GM10266 (cell line): ENCODE data around the gene SPACA9.

Experiments
- DNase-seq: peaks from one replicate; pipeline ENCODE4 v3.0.0; 2012; ENCODE audit errors: extremely low spot score
- TF ChIP-seq, protein P1 (sequence below): IDR thresholded peaks from 2 replicates; pipeline ENCODE4 v1.5.1; 2012; ENCODE audit warnings: mild to moderate bottlenecking, low read depth; ENCODE audit not compliant: control insufficient read depth, insufficient read depth; ENCODE audit errors: missing control alignments

SPACA9 gene

GRCh38 chr9:132903574-132904492, 25.1 kb downstream of the SPACA9 start:
- no peak for DNase-seq

DNA sequence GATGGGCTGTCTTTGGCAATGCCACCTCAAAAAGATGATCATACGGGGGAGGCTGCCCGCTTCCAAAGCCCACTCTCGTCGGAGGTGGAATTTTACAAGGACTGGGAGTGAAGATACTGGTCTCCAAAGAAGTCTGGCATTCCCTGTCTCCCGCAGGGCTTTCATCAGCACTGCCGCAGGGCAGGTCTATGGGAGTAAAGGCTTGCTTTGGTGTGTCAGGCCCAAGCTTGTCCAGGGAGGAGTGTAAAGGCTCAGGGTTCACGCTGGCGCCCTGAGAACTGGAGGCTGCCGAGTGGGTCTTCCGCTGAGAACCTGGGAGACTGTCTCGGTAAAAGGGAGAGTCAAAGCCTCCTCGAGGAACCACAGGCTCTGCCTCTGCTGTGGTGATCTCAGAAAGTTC, 27.0 kb downstream of the SPACA9 start:
- no peak for DNase-seq
- TF ChIP-seq, protein P1, sequence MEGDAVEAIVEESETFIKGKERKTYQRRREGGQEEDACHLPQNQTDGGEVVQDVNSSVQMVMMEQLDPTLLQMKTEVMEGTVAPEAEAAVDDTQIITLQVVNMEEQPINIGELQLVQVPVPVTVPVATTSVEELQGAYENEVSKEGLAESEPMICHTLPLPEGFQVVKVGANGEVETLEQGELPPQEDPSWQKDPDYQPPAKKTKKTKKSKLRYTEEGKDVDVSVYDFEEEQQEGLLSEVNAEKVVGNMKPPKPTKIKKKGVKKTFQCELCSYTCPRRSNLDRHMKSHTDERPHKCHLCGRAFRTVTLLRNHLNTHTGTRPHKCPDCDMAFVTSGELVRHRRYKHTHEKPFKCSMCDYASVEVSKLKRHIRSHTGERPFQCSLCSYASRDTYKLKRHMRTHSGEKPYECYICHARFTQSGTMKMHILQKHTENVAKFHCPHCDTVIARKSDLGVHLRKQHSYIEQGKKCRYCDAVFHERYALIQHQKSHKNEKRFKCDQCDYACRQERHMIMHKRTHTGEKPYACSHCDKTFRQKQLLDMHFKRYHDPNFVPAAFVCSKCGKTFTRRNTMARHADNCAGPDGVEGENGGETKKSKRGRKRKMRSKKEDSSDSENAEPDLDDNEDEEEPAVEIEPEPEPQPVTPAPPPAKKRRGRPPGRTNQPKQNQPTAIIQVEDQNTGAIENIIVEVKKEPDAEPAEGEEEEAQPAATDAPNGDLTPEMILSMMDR = no peak

More at GRCh38 chr9:132903574-132904492, 25.1 kb downstream of the SPACA9 start:
- TF ChIP-seq, protein P1 = no peak

GRCh38 chr9:132908635-132909034, 29.9 kb downstream of the SPACA9 start:
- no peak for DNase-seq
- TF ChIP-seq, protein P1 = no peak

DNA sequence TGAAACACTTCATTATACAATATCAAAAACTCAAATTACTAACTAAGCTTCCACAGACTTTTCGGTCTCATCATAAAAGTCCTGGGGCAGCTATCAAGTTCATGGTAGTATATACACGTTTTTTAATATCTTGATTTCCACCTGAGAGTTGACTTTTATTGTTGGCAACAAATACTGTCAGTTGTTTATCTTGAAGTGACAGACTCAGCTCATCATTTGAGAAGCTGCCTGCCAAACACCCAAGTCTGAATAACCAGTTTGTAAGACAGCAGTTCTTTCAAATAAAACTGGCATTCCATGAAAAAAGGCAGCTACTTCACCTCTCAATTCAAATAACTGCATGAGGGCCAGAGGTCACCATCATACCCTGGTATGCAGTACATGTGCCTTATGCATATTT, 30.6 kb downstream of the SPACA9 start:
- no peak for DNase-seq
- TF ChIP-seq, protein P1 = no peak

DNA sequence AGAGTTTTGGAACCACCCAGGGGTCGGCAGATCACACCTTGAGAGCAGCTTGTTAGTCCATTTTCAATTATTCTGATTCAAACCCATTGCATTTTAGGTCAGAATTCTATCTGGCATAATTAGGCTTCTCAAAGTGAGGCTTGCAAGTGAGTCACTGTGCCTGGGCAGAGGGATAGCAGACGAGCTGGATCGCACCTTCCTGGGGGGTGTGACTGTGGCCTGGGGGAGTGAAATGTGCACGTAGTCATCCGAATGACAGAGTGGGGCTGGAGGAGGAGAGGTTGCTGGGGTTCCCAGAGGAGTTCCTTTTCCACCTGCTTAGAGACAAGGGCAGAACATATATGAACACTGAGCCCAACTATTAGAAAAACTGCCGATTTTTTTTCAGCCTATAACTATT, 31.7 kb downstream of the SPACA9 start:
- TF ChIP-seq, protein P1 = no peak
- no peak for DNase-seq

DNA sequence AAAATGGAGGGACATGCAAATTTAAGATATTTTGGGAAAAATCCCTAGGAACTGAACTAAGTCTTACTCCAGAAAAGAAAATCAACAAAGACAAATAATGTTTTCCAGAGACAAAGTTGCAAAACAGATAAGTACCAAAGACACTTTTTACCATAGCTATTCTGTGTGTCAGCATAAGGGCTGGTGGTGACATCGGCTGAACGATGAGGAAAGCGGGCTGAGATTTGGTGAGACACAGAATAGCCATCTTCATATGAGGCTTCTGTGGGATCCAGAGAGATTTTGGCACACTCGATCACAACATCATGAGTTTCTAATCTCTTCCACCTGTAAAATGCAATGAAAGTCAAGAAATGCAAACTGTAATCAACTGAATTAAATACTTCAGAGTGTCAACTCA, 33.4 kb downstream of the SPACA9 start:
- TF ChIP-seq, protein P1 = no peak
- no peak for DNase-seq

GRCh38 chr9:132914924-132915323, 36.2 kb downstream of the SPACA9 start:
- TF ChIP-seq, protein P1 = no peak
- DNase-seq = no peak
